HepG2 (cell line): Measurements from ENCODE around the gene PHYHIPL. TPM values are rescaled to one million over a fixed set of nuclear protein-coding genes. Genes with fewer than 3 reads are reported as not detected.

ENCODE experiments used
- ATF1 ChIP-seq: IDR thresholded peaks from 2 replicates; pipeline ENCODE4 v1.6.1; 2016; ENCODE audit warnings: mild to moderate bottlenecking, control low read depth
- DBP ChIP-seq: sonication (generic); formaldehyde crosslinking; IDR thresholded peaks from 2 replicates; pipeline ENCODE4 v1.4.0; 2020; ENCODE audit warnings: missing genetic modification reagents; ENCODE audit errors: not compliant biosample characterization
- DMAP1 ChIP-seq: IDR thresholded peaks from 2 replicates; pipeline ENCODE4 v1.6.1; 2016
- HNF1A ChIP-seq, 2 experiments: sonication (generic) in 1 of 2; formaldehyde crosslinking in 1 of 2; IDR thresholded peaks; 2 replicates each; pipeline versions ENCODE4 v1.4.0 to v1.6.1; 2016 to 2020; ENCODE audit warnings: borderline replicate concordance in 1 of 2, low read depth in 1 of 2, mild to moderate bottlenecking in 1 of 2, missing genetic modification reagents in 1 of 2
- KAT8 ChIP-seq: IDR thresholded peaks from 2 replicates; pipeline ENCODE4 v1.6.1; 2016; ENCODE audit warnings: missing genetic modification reagents, missing compliant biosample characterization
- MED1 ChIP-seq: sonication (generic); formaldehyde crosslinking; IDR thresholded peaks from 2 replicates; pipeline ENCODE4 v1.4.0; 2020; ENCODE audit warnings: missing genetic modification reagents
- PCBP2 ChIP-seq: fragments of 200-400 bp; formaldehyde crosslinking; optimal IDR thresholded peaks from 2 replicates; pipeline ENCODE3; 2018; ENCODE audit warnings: low read length, low read depth; ENCODE audit not compliant: poor library complexity, severe bottlenecking
- RXRB ChIP-seq: IDR thresholded peaks from 2 replicates; pipeline ENCODE4 v1.6.1; 2016; ENCODE audit warnings: borderline replicate concordance, missing genetic modification reagents, missing compliant biosample characterization
- ZFY ChIP-seq: sonication (generic); formaldehyde crosslinking; IDR thresholded peaks from 2 replicates; pipeline ENCODE4 v1.4.0; 2020; ENCODE audit warnings: missing genetic modification reagents
- ZFYVE20 ChIP-seq: sonication (generic); formaldehyde crosslinking; IDR thresholded peaks from 2 replicates; pipeline ENCODE4 v1.8.0; 2023; ENCODE audit warnings: low read depth, mild to moderate bottlenecking, moderate library complexity, missing genetic modification reagents, borderline replicate concordance
- ZNF275 ChIP-seq: sonication (generic); formaldehyde crosslinking; IDR thresholded peaks from 2 replicates; pipeline ENCODE4 v1.8.0; 2022; ENCODE audit warnings: missing genetic modification reagents, mild to moderate bottlenecking, inconsistent platforms, borderline replicate concordance
- ZNF468 ChIP-seq: sonication (generic); formaldehyde crosslinking; IDR thresholded peaks from 2 replicates; pipeline ENCODE4 v1.8.0; 2022; ENCODE audit warnings: mild to moderate bottlenecking, moderate library complexity, missing genetic modification reagents
- ZNF614 ChIP-seq: IDR thresholded peaks from 2 replicates; pipeline ENCODE4 v1.6.1; 2018; ENCODE audit warnings: missing biosample characterization, missing genetic modification reagents, inconsistent platforms, borderline replicate concordance
- ZNF703 ChIP-seq: sonication (generic); formaldehyde crosslinking; IDR thresholded peaks from 2 replicates; pipeline ENCODE4 v1.5.1; 2020; ENCODE audit warnings: missing genetic modification reagents, mild to moderate bottlenecking, moderate library complexity, borderline replicate concordance
- polyA plus RNA-seq, 8 experiments: library from polyadenylated mRNA; depleted of rRNA in 3 of 8; stranded (reverse) in 7 of 8; unstranded in 1 of 8; fragments of >200 nt; fragmentation: Illumina TruSeq in 4 of 8; extraction: Trizol in 4 of 8; gene quantifications; 2 replicates each; pipeline versions ENCODE4 v1.2.1 to v1.2.3, GENCODE V29; 2011 to 2016; ENCODE audit warnings: low read depth in 4 of 8, missing spikeins in 1 of 8, mixed read lengths in 1 of 8; ENCODE audit not compliant: insufficient read depth in 1 of 8
- total RNA-seq, 5 experiments: library from RNA; depleted of rRNA; stranded (reverse); fragments of >200 nt; fragmentation: Illumina TruSeq; extraction: Trizol; gene quantifications; 2 replicates each; pipeline ENCODE4 v1.2.3, GENCODE V29; 2016; ENCODE audit warnings: low read depth in 1 of 5
- TF ChIP-seq, protein P1 (sequence below): IDR thresholded peaks from 2 replicates; pipeline ENCODE4 v1.6.1; 2016; ENCODE audit warnings: missing compliant biosample characterization, missing genetic modification reagents, borderline replicate concordance
- TF ChIP-seq, protein P2 (sequence below): sonication (generic); formaldehyde crosslinking; IDR thresholded peaks from 2 replicates; pipeline ENCODE4 v1.4.0; 2020; ENCODE audit warnings: mild to moderate bottlenecking, missing genetic modification reagents
- TF ChIP-seq, protein P3 (sequence below), 2 experiments: sonication (generic) in 1 of 2; formaldehyde crosslinking in 1 of 2; IDR thresholded peaks; 2 replicates each; pipeline versions ENCODE4 v1.5.1 to v1.6.1; 2011 to 2020; ENCODE audit warnings: borderline replicate concordance in 1 of 2, low read depth in 1 of 2, low read length in 1 of 2, mild to moderate bottlenecking in 1 of 2, missing genetic modification reagents in 1 of 2, moderate library complexity in 1 of 2

PHYHIPL gene
- total and polyA plus RNA-seq, 2 of the 13 experiments (the other 11 are each of a cell fraction or from before 2014, with no cell fraction given): 40.6 to 78.5 TPM

GRCh38 chr10:59181668-59182067 lies 5.2 kb downstream of the PHYHIPL start (continued):
- TF ChIP-seq, protein P1, sequence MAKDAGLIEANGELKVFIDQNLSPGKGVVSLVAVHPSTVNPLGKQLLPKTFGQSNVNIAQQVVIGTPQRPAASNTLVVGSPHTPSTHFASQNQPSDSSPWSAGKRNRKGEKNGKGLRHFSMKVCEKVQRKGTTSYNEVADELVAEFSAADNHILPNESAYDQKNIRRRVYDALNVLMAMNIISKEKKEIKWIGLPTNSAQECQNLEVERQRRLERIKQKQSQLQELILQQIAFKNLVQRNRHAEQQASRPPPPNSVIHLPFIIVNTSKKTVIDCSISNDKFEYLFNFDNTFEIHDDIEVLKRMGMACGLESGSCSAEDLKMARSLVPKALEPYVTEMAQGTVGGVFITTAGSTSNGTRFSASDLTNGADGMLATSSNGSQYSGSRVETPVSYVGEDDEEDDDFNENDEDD (CRISPR knock-in tag): no peak
- TF ChIP-seq PCBP2 (no peak), HNF1A (IDR thresholded peaks at IDR 0.05; ENCODE audit: low read depth) (no peak), HNF1A (CRISPR knock-in tag; IDR thresholded peaks at IDR 0.05; ENCODE audit: borderline replicate concordance) (no peak), ZNF468 (no peak), DBP (no peak), ZNF275 (CRISPR knock-in tag) (no peak), KAT8 (CRISPR knock-in tag) (0 out of 2 replicates have a peak, but pooled peaks have one; percentile 27), ZFYVE20 (CRISPR knock-in tag) (no peak), MED1 (peak; percentile 56; the same call in 1 of the 2 replicates), ZNF614 (CRISPR knock-in tag) (0 out of 2 replicates have a peak, but pooled peaks have one; percentile 28), ZFY (peak; percentile 40; the same call in 1 of the 2 replicates), RXRB (peak; percentile 20; the same call in 1 of the 2 replicates), ZNF703 (CRISPR knock-in tag) (no peak), DMAP1 (CRISPR knock-in tag) (no peak), ATF1 (CRISPR knock-in tag) (no peak)
- TF ChIP-seq, protein P2, sequence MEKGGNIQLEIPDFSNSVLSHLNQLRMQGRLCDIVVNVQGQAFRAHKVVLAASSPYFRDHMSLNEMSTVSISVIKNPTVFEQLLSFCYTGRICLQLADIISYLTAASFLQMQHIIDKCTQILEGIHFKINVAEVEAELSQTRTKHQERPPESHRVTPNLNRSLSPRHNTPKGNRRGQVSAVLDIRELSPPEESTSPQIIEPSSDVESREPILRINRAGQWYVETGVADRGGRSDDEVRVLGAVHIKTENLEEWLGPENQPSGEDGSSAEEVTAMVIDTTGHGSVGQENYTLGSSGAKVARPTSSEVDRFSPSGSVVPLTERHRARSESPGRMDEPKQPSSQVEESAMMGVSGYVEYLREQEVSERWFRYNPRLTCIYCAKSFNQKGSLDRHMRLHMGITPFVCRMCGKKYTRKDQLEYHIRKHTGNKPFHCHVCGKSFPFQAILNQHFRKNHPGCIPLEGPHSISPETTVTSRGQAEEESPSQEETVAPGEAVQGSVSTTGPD (CRISPR knock-in tag): no peak
- TF ChIP-seq, protein P3, sequence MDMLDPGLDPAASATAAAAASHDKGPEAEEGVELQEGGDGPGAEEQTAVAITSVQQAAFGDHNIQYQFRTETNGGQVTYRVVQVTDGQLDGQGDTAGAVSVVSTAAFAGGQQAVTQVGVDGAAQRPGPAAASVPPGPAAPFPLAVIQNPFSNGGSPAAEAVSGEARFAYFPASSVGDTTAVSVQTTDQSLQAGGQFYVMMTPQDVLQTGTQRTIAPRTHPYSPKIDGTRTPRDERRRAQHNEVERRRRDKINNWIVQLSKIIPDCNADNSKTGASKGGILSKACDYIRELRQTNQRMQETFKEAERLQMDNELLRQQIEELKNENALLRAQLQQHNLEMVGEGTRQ (IDR thresholded peaks at IDR 0.05; ENCODE audit: low read depth, low read length): no peak
- TF ChIP-seq, protein P3 (CRISPR knock-in tag; IDR thresholded peaks at IDR 0.05; ENCODE audit: borderline replicate concordance): no peak
